ENCODE results near the gene PCED1B. TPM values are rescaled to one million over a fixed set of nuclear protein-coding genes. Genes with fewer than 3 reads are reported as not detected.

The PCED1B gene
- total and polyA plus RNA-seq, 3 donors from 2014 or later: 30.0 to 56.1 (median 47.2) TPM

DNA sequence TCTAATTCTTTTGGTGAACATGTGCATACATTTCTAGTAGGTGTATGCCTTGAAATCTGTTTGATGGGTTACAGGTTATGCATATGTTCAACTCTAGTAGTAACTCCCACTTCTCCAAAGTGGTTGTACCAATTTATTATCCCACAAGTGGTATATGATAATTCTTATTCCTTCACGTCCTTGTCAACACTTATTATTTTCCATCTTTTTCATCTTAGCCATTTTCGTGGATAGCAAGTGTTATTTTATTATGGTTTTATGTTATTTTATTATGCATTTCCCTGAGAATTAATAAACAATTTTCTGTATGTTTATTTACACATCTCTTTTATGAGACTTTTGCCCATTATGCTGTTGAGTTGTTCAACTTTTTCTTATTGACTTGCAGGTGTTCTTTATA, 11.6 kb downstream of the PCED1B start:
- WGBS, 2 donors: 92% methylated on average over 2 of the region's 2 CpGs
- Histone ChIP-seq H3K4me1 (peaks cover 6% of the 10 kb centered on the region), H3K27me3 (no peaks in the 10 kb centered on the region)

DNA sequence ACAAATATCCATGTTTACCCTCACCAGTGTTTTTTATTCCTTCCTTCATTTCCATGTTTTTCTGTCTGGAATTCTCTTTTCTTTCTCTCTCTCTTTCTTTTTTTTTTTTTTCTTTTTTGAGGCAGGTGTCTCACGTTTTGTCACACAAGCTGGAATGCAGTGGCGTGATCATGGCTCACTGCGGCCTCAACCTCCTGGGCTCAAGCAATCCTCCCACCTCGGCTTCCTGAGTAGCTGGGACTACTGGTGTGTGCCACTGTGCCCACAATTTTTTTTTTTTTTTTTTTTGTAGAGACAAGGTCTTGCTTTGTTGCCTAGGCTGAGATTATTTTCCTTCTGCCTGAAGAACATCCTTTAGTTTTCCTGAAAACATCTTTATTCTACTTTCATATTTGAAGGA, 15.4 kb downstream of the PCED1B start:
- Histone ChIP-seq H3K4me3 (no peak overlapping the region), H3K4me1 (peaks cover 16% of the 10 kb centered on the region), H3K27me3 (no peaks in the 10 kb centered on the region), H3K36me3 (ENCODE audit: low read depth, missing control alignments) (no peaks in the 10 kb centered on the region), H3K27ac (no peak overlapping the region), H3K9me3 (no peaks in the 10 kb centered on the region)
- no peak for DNase-seq
- 74 to 80% methylated on average over 4 of the region's 4 CpGs for WGBS, 2 donors
- intact Hi-C loops (cut with DNase I; ENCODE audit: low total_unique reads): no loop called here
- TF ChIP-seq, protein P1, sequence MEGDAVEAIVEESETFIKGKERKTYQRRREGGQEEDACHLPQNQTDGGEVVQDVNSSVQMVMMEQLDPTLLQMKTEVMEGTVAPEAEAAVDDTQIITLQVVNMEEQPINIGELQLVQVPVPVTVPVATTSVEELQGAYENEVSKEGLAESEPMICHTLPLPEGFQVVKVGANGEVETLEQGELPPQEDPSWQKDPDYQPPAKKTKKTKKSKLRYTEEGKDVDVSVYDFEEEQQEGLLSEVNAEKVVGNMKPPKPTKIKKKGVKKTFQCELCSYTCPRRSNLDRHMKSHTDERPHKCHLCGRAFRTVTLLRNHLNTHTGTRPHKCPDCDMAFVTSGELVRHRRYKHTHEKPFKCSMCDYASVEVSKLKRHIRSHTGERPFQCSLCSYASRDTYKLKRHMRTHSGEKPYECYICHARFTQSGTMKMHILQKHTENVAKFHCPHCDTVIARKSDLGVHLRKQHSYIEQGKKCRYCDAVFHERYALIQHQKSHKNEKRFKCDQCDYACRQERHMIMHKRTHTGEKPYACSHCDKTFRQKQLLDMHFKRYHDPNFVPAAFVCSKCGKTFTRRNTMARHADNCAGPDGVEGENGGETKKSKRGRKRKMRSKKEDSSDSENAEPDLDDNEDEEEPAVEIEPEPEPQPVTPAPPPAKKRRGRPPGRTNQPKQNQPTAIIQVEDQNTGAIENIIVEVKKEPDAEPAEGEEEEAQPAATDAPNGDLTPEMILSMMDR (IDR thresholded peaks at IDR 0.05): no peak
- TF ChIP-seq POLR2A (IDR thresholded peaks at IDR 0.05): no peak

More for the DNA sequence above, 11.6 kb downstream of the PCED1B start:
- Histone ChIP-seq H3K36me3 (ENCODE audit: low read depth, missing control alignments) (no peaks in the 10 kb centered on the region), H3K4me3 (no peak overlapping the region), H3K9me3 (no peaks in the 10 kb centered on the region), H3K27ac (no peak overlapping the region)
- TF ChIP-seq, protein P1 (IDR thresholded peaks at IDR 0.05): no peak
- TF ChIP-seq POLR2A (IDR thresholded peaks at IDR 0.05): no peak
- intact Hi-C loops (cut with DNase I; ENCODE audit: low total_unique reads): no loop called here
- no peak for DNase-seq

DNA sequence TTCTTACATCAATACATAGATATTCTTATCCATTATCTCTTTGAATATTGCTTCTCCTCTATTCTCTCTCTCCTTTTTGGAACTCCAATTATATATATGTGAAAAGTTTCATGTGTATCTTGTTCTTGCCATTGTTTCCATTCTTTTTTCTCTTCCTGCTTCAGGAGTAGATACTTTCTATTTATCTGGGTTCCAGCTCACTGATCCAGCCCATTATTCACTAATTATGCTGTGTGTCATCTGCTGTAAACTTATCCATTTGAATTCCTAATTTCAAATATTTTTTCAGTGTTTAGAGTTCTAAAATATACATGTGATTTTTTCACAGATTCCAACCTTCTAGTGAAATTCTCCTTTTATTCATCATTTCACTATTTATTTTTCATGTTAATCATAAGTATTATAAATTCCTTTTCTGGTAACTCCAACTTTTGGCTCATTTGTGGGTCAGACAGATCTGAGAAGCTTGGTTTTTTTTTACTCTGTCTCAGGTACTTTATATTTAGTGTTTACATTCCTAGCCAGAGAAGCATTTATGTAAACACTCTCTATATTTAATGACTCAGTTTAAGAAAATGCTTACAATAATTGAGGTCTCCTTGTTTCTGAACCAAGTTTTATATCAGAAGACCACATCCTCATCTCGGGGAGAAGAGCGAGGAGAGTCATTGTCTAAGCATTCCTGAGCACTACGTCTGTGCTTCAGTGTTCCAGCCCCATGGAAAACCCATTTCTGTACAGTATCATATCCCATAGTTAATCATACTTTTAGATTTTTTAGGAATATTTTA, 16.2 kb downstream of the PCED1B start:
- Histone ChIP-seq H3K36me3 (ENCODE audit: low read depth, missing control alignments) (no peaks in the 10 kb centered on the region), H3K4me1 (peaks cover 16% of the 10 kb centered on the region), H3K27ac (no peak overlapping the region), H3K4me3 (no peak overlapping the region), H3K9me3 (no peaks in the 10 kb centered on the region), H3K27me3 (no peaks in the 10 kb centered on the region)
- intact Hi-C loops (cut with DNase I; ENCODE audit: low total_unique reads): no loop called here
- TF ChIP-seq, protein P1 (IDR thresholded peaks at IDR 0.05): no peak
- no peak for TF ChIP-seq POLR2A (IDR thresholded peaks at IDR 0.05)
- no peak for DNase-seq
- WGBS, 2 donors: 82 to 98% methylated on average over 3 of the region's 3 CpGs

DNA sequence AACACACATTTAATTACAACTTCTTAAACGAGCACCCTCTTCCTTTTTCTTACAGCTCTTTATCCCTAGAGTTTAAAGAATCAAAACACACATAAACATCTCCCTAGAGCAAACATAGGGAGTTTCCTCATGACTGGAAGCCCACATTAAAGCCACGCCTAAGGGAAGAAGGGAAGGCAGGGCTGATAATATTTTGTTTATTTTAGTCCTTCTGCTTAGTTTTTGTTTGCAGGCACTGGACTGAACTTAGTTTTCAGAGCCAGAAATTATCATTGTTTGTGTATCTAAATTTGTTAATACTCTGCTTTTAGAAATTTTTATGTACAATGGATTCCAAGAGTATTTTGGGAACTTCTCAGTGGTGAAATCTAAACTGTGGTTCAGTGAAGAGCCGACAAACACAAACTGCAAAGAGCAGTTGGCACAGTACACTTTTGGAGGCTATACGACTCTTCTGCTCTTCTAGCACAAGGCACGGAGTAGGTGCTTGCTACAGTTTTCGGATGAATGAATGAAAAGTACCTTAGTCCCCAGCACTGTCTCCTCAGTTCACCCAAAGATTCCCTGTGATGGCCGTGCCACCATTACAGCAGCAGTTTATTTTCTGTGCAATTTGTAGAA, 18.0 kb downstream of the PCED1B start:
- H3K36me3 ChIP-seq (ENCODE audit: low read depth, missing control alignments): no peaks in the 10 kb centered on the region
- no peaks in the 10 kb centered on the region for H3K9me3 ChIP-seq
- DNase-seq: no peak
- intact Hi-C loops (cut with DNase I; ENCODE audit: low total_unique reads): no loop called here
- no peak overlapping the region for H3K4me3 ChIP-seq
- WGBS, 2 donors: 54 to 58% methylated on average over 7 of the region's 7 CpGs
- TF ChIP-seq, protein P1 (IDR thresholded peaks at IDR 0.05): no peak
- no peak for TF ChIP-seq POLR2A (IDR thresholded peaks at IDR 0.05)
- no peaks in the 10 kb centered on the region for H3K27me3 ChIP-seq
- peaks cover 16% of the 10 kb centered on the region for H3K4me1 ChIP-seq
- H3K27ac ChIP-seq: peak overlapping the region in 1 of 2 donors; percentile 29

Data from testis (tissue), 3 donors.